ENCODE results near the gene RPS6KC1. TPM values are rescaled to one million over a fixed set of nuclear protein-coding genes. Genes with fewer than 3 reads are reported as not detected.

Gene RPS6KC1
- 10 to 100 TPM; 20.7 to 34.1 TPM for total RNA-seq

- Histone ChIP-seq H3K27me3 (replicated peaks; ENCODE audit: insufficient read depth) (no peaks in the 10 kb centered on the region), H3K9me3 (no peaks in the 10 kb centered on the region), H3K36me3 (no peaks in the 10 kb centered on the region), H3K27ac (peak within 1 kb of the TSS; percentile 76 to 79), H3K4me3 (peak within 1 kb of the TSS; percentile 98), H3K4me1 (ENCODE audit: control insufficient read depth in 1 of 2, low read depth in 2 of 2) (peaks cover 13 to 16% of the 10 kb centered on the region in 2 donors)
- DNase-seq (ENCODE audit: low spot score) (peak; percentile 33), ATAC-seq (ENCODE audit: insufficient number of reproducible peaks, low FRiP score, low read depth) (peak; percentile 76)
- no peak for TF ChIP-seq CTCF (IDR thresholded peaks at IDR 0.05)
Measured at GRCh38 chr1:213051127-213051880, at the start of gene RPS6KC1. TSS of gene RPS6KC1 (plus strand) at chr1:213051241. CDS start at chr1:213051405, 164 bp downstream.

GRCh38 chr1:213003256-213003655 is 47.8 kb upstream of the RPS6KC1 start:
- no peak for ATAC-seq (ENCODE audit: insufficient number of reproducible peaks, low FRiP score, low read depth)
- Histone ChIP-seq H3K9me3 (no peaks in the 10 kb centered on the region), H3K4me3 (no peak overlapping the region), H3K36me3 (peaks cover 40% of the 10 kb centered on the region), H3K4me1 (ENCODE audit: control insufficient read depth in 1 of 2, low read depth in 2 of 2) (no peaks in the 10 kb centered on the region), H3K27ac (no peak overlapping the region), H3K27me3 (replicated peaks; ENCODE audit: insufficient read depth) (no peaks in the 10 kb centered on the region)
- no peak for DNase-seq (ENCODE audit: low spot score)
- no peak for TF ChIP-seq CTCF (IDR thresholded peaks at IDR 0.05)

GRCh38 chr1:213008564-213008963 is 42.5 kb upstream of the RPS6KC1 start:
- TF ChIP-seq CTCF (IDR thresholded peaks at IDR 0.05), result no peak
- DNase-seq (ENCODE audit: low spot score), result no peak
- Histone ChIP-seq H3K36me3 (peaks cover 20% of the 10 kb centered on the region), H3K4me3 (no peak overlapping the region), H3K27me3 (replicated peaks; ENCODE audit: insufficient read depth) (no peaks in the 10 kb centered on the region), H3K27ac (no peak overlapping the region), H3K9me3 (no peaks in the 10 kb centered on the region), H3K4me1 (ENCODE audit: control insufficient read depth in 1 of 2, low read depth in 2 of 2) (peaks cover 0 to 3% of the 10 kb centered on the region in 2 donors)
- ATAC-seq (ENCODE audit: insufficient number of reproducible peaks, low FRiP score, low read depth), result no peak

GRCh38 chr1:213014642-213015041 is 36.4 kb upstream of the RPS6KC1 start:
- Histone ChIP-seq H3K9me3 (no peaks in the 10 kb centered on the region), H3K36me3 (no peaks in the 10 kb centered on the region), H3K27me3 (replicated peaks; ENCODE audit: insufficient read depth) (no peaks in the 10 kb centered on the region), H3K4me3 (peak overlapping the region; percentile 95), H3K4me1 (ENCODE audit: control insufficient read depth in 1 of 2, low read depth in 2 of 2) (peaks cover 12 to 19% of the 10 kb centered on the region in 2 donors), H3K27ac (peak overlapping the region; percentile 89 to 90)
- no peak for ATAC-seq (ENCODE audit: insufficient number of reproducible peaks, low FRiP score, low read depth)
- no peak for DNase-seq (ENCODE audit: low spot score)
- TF ChIP-seq CTCF (IDR thresholded peaks at IDR 0.05), result no peak

GRCh38 chr1:213015099-213016050 is 35.7 kb upstream of the RPS6KC1 start, which contains the start of gene ANGEL2:
TSS of gene ANGEL2 (minus strand) at chr1:213015867. CDS start at chr1:213015671, 196 bp downstream.
- H3K4me3 ChIP-seq, result peak within 1 kb of the TSS; percentile 95
- peaks cover 12 to 19% of the 10 kb centered on the region in 2 donors for H3K4me1 ChIP-seq (ENCODE audit: control insufficient read depth in 1 of 2, low read depth in 2 of 2)
- TF ChIP-seq CTCF (IDR thresholded peaks at IDR 0.05), result no peak
- no peaks in the 10 kb centered on the region for H3K9me3 ChIP-seq
- H3K36me3 ChIP-seq, result no peaks in the 10 kb centered on the region
- ATAC-seq (ENCODE audit: insufficient number of reproducible peaks, low FRiP score, low read depth) (peak; percentile 94), DNase-seq (ENCODE audit: low spot score) (peak; percentile 87)
- H3K27me3 ChIP-seq (replicated peaks; ENCODE audit: insufficient read depth), result no peaks in the 10 kb centered on the region
- peak within 1 kb of the TSS; percentile 89 to 90 for H3K27ac ChIP-seq

Data from thoracic aorta (tissue), 2 donors.